Testis (tissue), 2 donors: Measurements from ENCODE around the gene PLN.

ENCODE experiments used
- POLR2A ChIP-seq: fragments of 450-650 bp; IDR thresholded peaks from one replicate; pipeline ENCODE4 v1.6.1; 2017; ENCODE audit warnings: antibody characterized with exemption, mild to moderate bottlenecking, moderate library complexity
- TF ChIP-seq, protein P1 (sequence below), 3 experiments: fragments of 450-650 bp in 2 of 3; fragments of 200-600 bp in 1 of 3; sonication (generic) in 1 of 3; IDR thresholded peaks; one replicate each; pipeline ENCODE4 v1.5.1; 2016 to 2019; ENCODE audit warnings: antibody characterized with exemption in 3 of 3, mild to moderate bottlenecking in 2 of 3, moderate library complexity in 1 of 3

DNA sequence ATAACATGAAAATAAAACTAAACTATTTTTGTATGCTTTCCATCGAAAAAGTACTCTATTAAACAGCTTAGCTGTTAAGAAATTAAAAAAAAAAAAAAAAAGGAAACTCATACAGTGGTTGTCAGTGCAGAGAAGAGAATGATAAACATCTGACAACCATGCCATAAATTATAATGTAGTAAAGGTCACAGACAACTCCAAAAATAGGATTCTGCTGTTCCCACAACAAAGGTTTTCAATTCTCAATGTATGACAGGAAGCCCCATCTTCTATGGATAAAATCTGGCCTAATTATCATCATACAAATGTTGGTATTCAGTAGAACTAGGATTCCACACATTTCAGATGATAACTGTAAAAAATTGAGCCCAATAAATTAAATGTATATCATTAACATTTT, 5.0 kb downstream of the PLN start:
- TF ChIP-seq, protein P1, sequence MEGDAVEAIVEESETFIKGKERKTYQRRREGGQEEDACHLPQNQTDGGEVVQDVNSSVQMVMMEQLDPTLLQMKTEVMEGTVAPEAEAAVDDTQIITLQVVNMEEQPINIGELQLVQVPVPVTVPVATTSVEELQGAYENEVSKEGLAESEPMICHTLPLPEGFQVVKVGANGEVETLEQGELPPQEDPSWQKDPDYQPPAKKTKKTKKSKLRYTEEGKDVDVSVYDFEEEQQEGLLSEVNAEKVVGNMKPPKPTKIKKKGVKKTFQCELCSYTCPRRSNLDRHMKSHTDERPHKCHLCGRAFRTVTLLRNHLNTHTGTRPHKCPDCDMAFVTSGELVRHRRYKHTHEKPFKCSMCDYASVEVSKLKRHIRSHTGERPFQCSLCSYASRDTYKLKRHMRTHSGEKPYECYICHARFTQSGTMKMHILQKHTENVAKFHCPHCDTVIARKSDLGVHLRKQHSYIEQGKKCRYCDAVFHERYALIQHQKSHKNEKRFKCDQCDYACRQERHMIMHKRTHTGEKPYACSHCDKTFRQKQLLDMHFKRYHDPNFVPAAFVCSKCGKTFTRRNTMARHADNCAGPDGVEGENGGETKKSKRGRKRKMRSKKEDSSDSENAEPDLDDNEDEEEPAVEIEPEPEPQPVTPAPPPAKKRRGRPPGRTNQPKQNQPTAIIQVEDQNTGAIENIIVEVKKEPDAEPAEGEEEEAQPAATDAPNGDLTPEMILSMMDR (IDR thresholded peaks at IDR 0.05) = no peak
- TF ChIP-seq POLR2A = no peak
